Loucy (cell line): ENCODE results near the gene BSN.
"Not testable (repeated sequence)": the region's sequence is repeated elsewhere in the genome, so short reads cannot be mapped to it uniquely, and the experiment has no call there.

Source experiments
- EZH2phosphoT487 ChIP-seq: fragments of 200-600 bp; IDR thresholded peaks from 2 replicates; pipeline ENCODE4 v1.6.1; 2018; ENCODE audit warnings: antibody characterized with exemption, mild to moderate bottlenecking, moderate library complexity, borderline replicate concordance
- TF ChIP-seq, protein P1 (sequence below): fragments of 200-600 bp; sonication (generic); conservative IDR thresholded peaks from 2 replicates; pipeline ENCODE4 v1.5.1; 2014; ENCODE audit warnings: mild to moderate bottlenecking, antibody characterized with exemption, low read length

DNA sequence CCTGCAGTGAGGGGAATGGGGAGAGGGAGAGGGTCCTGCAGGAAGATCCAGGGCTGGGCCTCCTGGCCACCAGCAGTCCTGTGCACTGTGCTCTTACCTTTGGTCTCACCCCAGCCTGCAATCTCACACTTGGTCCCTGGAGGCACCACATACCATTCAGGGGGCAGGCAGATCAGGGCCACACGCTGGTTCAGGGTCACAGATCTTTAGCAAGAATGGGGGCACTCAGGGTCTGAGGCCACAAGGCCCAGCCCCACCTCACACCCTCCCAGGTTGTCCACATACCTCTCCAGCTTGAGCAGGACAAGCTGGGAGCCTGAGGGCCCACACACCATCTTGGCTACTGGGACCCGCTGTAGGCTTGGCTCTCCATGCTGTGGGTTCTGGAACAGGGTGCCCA is 130.2 kb downstream of the BSN start:
- TF ChIP-seq, protein P1, sequence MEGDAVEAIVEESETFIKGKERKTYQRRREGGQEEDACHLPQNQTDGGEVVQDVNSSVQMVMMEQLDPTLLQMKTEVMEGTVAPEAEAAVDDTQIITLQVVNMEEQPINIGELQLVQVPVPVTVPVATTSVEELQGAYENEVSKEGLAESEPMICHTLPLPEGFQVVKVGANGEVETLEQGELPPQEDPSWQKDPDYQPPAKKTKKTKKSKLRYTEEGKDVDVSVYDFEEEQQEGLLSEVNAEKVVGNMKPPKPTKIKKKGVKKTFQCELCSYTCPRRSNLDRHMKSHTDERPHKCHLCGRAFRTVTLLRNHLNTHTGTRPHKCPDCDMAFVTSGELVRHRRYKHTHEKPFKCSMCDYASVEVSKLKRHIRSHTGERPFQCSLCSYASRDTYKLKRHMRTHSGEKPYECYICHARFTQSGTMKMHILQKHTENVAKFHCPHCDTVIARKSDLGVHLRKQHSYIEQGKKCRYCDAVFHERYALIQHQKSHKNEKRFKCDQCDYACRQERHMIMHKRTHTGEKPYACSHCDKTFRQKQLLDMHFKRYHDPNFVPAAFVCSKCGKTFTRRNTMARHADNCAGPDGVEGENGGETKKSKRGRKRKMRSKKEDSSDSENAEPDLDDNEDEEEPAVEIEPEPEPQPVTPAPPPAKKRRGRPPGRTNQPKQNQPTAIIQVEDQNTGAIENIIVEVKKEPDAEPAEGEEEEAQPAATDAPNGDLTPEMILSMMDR: not testable (repeated sequence)
- TF ChIP-seq EZH2phosphoT487: not testable (repeated sequence)
